Measurements from ENCODE around the gene UBA5.

- TF ChIP-seq, protein P1, sequence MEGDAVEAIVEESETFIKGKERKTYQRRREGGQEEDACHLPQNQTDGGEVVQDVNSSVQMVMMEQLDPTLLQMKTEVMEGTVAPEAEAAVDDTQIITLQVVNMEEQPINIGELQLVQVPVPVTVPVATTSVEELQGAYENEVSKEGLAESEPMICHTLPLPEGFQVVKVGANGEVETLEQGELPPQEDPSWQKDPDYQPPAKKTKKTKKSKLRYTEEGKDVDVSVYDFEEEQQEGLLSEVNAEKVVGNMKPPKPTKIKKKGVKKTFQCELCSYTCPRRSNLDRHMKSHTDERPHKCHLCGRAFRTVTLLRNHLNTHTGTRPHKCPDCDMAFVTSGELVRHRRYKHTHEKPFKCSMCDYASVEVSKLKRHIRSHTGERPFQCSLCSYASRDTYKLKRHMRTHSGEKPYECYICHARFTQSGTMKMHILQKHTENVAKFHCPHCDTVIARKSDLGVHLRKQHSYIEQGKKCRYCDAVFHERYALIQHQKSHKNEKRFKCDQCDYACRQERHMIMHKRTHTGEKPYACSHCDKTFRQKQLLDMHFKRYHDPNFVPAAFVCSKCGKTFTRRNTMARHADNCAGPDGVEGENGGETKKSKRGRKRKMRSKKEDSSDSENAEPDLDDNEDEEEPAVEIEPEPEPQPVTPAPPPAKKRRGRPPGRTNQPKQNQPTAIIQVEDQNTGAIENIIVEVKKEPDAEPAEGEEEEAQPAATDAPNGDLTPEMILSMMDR (IDR thresholded peaks at IDR 0.05): no peak
- no peak for TF ChIP-seq EP300 (IDR thresholded peaks at IDR 0.05)
These were observed 5.4 kb upstream of the UBA5 start for GRCh38 chr3:132654721-132655120.
